Fibroblast of skin of right biceps (primary cell): ENCODE measurements around the gene HOXA7.

Experiments
- DNase-seq: peaks from one replicate; pipeline ENCODE4 v3.0.0-alpha.2; 2013

The HOXA7 gene

GRCh38 chr7:27146491-27147198, 9.8 kb downstream of the HOXA7 start:
- DNase-seq: no peak

- no peak for DNase-seq
These were observed 10.5 kb downstream of the HOXA7 start for GRCh38 chr7:27145914-27146412.

- no peak for DNase-seq
These were observed 11.1 kb downstream of the HOXA7 start for GRCh38 chr7:27145165-27145913.

- no peak for DNase-seq
These were observed 11.7 kb downstream of the HOXA7 start for GRCh38 chr7:27144781-27145164.

GRCh38 chr7:27143950-27144780, 12.3 kb downstream of the HOXA7 start:
- no peak for DNase-seq

GRCh38 chr7:27143023-27143949, 13.2 kb downstream of the HOXA7 start, which contains the start of gene HOXA5:
Gene HOXA5, minus strand, starts transcription at chr7:27143681. Its CDS starts 74 bp downstream, at chr7:27143607.
- DNase-seq: peak; percentile 85

- no peak for DNase-seq
These were observed 13.9 kb downstream of the HOXA7 start for GRCh38 chr7:27142580-27143022.

GRCh38 chr7:27141923-27142579, 14.4 kb downstream of the HOXA7 start:
- no peak for DNase-seq

- DNase-seq: no peak
These were observed 15.1 kb downstream of the HOXA7 start for GRCh38 chr7:27141137-27141922.

GRCh38 chr7:27140126-27140857, 16.2 kb downstream of the HOXA7 start:
- DNase-seq: no peak

- no peak for DNase-seq
These were observed 16.9 kb downstream of the HOXA7 start for GRCh38 chr7:27139334-27140125.

GRCh38 chr7:27138985-27139333, 17.5 kb downstream of the HOXA7 start:
- DNase-seq: no peak

GRCh38 chr7:27138472-27138871, 18.0 kb downstream of the HOXA7 start:
- no peak for DNase-seq

GRCh38 chr7:27137640-27138315, 18.7 kb downstream of the HOXA7 start:
- no peak for DNase-seq

- peak; percentile 84 for DNase-seq
These were observed 22.1 kb downstream of the HOXA7 start for GRCh38 chr7:27134392-27134791.

GRCh38 chr7:27133409-27134231, 22.9 kb downstream of the HOXA7 start:
- DNase-seq: no peak

GRCh38 chr7:27132978-27133377, 23.5 kb downstream of the HOXA7 start:
- DNase-seq: no peak

GRCh38 chr7:27132214-27132613, 24.3 kb downstream of the HOXA7 start:
- DNase-seq: no peak
